Kidney (tissue), 14 donors: ENCODE results near the gene GNA14. TPM values are rescaled to one million over a fixed set of nuclear protein-coding genes. Genes with fewer than 3 reads are reported as not detected.

Experiments used
- DNase-seq, 5 donors: peaks; one replicate each; pipeline ENCODE4 v3.0.0-alpha.2; 2013 to 2020
- FAIRE-seq: peaks from 2 replicates; lab custom pipeline; 2012; peaks lifted over from hg19 to GRCh38; lab: Jason Lieb, UNC
- H3K27ac ChIP-seq, 2 donors: one replicate each; pipeline ENCODE4 v1.7.0; 2013; ENCODE audit warnings: low read depth in 2 of 2, low read length in 2 of 2, inconsistent platforms in 1 of 2
- H3K27me3 ChIP-seq: one replicate; pipeline ENCODE4 v1.7.1; 2013; ENCODE audit warnings: low read length, inconsistent platforms; ENCODE audit not compliant: control insufficient read depth, insufficient read depth
- H3K36me3 ChIP-seq, 3 donors: one replicate each; pipeline versions ENCODE4 v1.7.0 to v1.7.1; 2013; ENCODE audit warnings: low read length in 3 of 3, control low read depth in 1 of 3, inconsistent platforms in 1 of 3; ENCODE audit not compliant: insufficient read depth in 3 of 3, control insufficient read depth in 2 of 3
- H3K4me1 ChIP-seq, 3 donors: one replicate each; pipeline versions ENCODE4 v1.7.0 to v1.7.1; 2013; ENCODE audit warnings: low read length in 3 of 3, inconsistent platforms in 1 of 3, low read depth in 1 of 3; ENCODE audit not compliant: control insufficient read depth in 2 of 3, insufficient read depth in 2 of 3
- H3K4me3 ChIP-seq, 3 donors: one replicate each; pipeline versions ENCODE4 v1.7.0 to v1.8.1; 2013; ENCODE audit warnings: low read length in 3 of 3, control low read depth in 1 of 3, inconsistent platforms in 1 of 3
- H3K9ac ChIP-seq, 3 donors: one replicate each; pipeline versions ENCODE4 v1.7.0 to v1.7.1; 2013; ENCODE audit warnings: low read length in 3 of 3, control low read depth in 1 of 3, inconsistent platforms in 1 of 3
- H3K9me3 ChIP-seq, 3 donors: one replicate each; pipeline versions ENCODE4 v1.7.0 to v1.7.1; 2013; ENCODE audit warnings: low read length in 3 of 3, control low read depth in 1 of 3, inconsistent platforms in 1 of 3; ENCODE audit not compliant: control insufficient read depth in 2 of 3, insufficient read depth in 1 of 3
- intact Hi-C: fragments of 100-400 bp; cut with DNase I; formaldehyde crosslinking; loops from one replicate; pipeline ENCODE4 v1.11.1; 2022
- polyA plus RNA-seq: library from polyadenylated mRNA; stranded (reverse); fragments of 350-450 nt; fragmentation: Illumina TruSeq; extraction: RNeasy Lipid Tissue Mini Kit (QIAGEN cat#74804); gene quantifications from one replicate; pipeline ENCODE4 v1.2.3, GENCODE V29; 2014; ENCODE audit warnings: low read depth, low replicate concordance; ENCODE audit not compliant: insufficient read depth
- total RNA-seq: library from RNA; stranded (reverse); fragmentation: NEBNext Ultra II Directional; extraction: Animal tissue kit (Norgen Biotek cat#: 25700); gene quantifications from one replicate; pipeline ENCODE4 v1.2.1, GENCODE V29; 2021
- TF ChIP-seq, protein P1 (sequence below): IDR thresholded peaks from 3 replicates; pipeline ENCODE4 v1.5.1; 2012; ENCODE audit warnings: mild to moderate bottlenecking, moderate library complexity, borderline replicate concordance; ENCODE audit not compliant: insufficient read depth; ENCODE audit errors: extremely low read depth
- donor health status: control.
- donor health status: control.
- donor health status: control.
- donor health status: control.
- donor health status: control.
- donor health status: DM: yes; HTN: yes; CAD: no.
- donor health status: Normal renal cell carcinoma (clear cell type).

The GNA14 gene
- total and polyA plus RNA-seq, 2 donors from 2014 or later, result 6.5 to 10.4 TPM

DNA sequence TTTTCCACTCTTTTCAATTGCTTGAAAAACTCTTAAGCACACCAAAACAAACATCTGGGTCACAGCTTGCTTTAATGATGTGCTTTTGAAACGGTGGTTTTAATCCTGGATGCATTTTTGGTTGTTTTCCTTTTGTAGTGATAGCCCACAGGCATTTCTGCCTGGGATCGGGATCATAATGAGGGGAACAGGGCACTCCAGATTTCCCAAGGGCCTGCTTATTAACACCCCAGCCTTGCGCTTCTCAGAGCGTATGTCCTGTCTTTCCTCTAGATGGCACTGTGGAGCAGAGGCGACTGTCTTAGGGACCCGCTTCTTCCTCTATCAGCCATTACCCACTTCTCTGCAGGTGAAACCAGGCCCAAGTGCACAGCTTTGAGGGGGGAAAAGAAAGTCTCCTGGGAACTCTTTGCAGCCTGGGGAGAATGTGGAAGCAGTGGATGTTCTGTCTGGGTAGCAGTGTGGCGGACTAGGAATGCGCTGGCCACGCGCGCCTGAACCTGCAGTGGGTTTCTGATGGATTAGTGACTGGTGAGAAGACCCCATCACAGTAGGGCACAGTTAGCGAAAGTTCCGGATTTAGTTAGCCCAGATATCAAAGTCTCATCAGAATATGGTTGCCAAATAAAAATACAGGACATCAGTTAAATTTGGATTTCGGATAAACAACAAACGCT is 190.1 kb downstream of the GNA14 start:
- TF ChIP-seq, protein P1, sequence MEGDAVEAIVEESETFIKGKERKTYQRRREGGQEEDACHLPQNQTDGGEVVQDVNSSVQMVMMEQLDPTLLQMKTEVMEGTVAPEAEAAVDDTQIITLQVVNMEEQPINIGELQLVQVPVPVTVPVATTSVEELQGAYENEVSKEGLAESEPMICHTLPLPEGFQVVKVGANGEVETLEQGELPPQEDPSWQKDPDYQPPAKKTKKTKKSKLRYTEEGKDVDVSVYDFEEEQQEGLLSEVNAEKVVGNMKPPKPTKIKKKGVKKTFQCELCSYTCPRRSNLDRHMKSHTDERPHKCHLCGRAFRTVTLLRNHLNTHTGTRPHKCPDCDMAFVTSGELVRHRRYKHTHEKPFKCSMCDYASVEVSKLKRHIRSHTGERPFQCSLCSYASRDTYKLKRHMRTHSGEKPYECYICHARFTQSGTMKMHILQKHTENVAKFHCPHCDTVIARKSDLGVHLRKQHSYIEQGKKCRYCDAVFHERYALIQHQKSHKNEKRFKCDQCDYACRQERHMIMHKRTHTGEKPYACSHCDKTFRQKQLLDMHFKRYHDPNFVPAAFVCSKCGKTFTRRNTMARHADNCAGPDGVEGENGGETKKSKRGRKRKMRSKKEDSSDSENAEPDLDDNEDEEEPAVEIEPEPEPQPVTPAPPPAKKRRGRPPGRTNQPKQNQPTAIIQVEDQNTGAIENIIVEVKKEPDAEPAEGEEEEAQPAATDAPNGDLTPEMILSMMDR, result peak; percentile 86
- H3K36me3 ChIP-seq, result no peaks in the 10 kb centered on the region
- no peak overlapping the region for H3K9ac ChIP-seq
- no peaks in the 10 kb centered on the region for H3K27me3 ChIP-seq
- FAIRE-seq (no peak), DNase-seq (peak in 3 of 5 donors; percentile 61 to 89 (median 77))
- H3K4me1 ChIP-seq, result peaks cover 4 to 6% (median 4%) of the 10 kb centered on the region in 3 donors
- no peak overlapping the region for H3K4me3 ChIP-seq
- intact Hi-C loops, result loop anchor here (10.0 kb wide), 2 partner anchors 187 to 277 kb away; partner anchors contain the start of gene GNA14
- no peaks in the 10 kb centered on the region for H3K9me3 ChIP-seq
- H3K27ac ChIP-seq, result no peak overlapping the region

DNA sequence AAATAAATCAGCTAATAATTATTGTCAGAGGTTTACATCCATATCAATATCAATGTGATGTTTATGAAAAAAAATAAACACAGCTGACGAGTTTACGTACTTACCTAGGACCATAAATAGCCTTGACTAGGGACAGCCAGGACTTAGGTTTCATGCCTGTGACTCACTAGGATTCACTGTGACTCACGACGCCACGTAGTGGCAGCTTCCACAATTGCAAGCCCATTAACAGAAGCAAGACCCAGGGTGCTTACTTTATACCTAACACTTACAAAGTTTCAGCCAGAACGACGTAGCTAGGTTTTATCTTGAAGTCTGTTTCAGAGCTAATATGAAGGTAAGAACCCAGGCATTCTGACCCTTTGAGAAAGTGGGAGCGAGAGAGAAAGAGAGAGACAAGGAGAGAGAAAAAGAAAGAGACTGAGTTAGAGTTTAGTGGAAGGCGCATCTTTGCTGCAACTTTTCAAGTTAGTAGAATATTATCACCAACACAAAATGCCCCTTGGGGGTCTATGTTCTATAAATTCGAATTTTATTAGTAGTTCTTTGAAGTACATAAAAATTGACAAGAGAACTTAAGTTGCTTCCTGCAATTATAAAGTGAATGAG is 191.2 kb downstream of the GNA14 start:
- peaks cover 1 to 6% (median 4%) of the 10 kb centered on the region in 3 donors for H3K4me1 ChIP-seq
- peak; percentile 72 for FAIRE-seq
- H3K9ac ChIP-seq, result no peak overlapping the region
- intact Hi-C loops, result loop anchor here (10.0 kb wide), 2 partner anchors 188 to 278 kb away; partner anchors contain the start of gene GNA14
- no peaks in the 10 kb centered on the region for H3K36me3 ChIP-seq
- H3K4me3 ChIP-seq, result no peak overlapping the region
- H3K27me3 ChIP-seq, result no peaks in the 10 kb centered on the region
- TF ChIP-seq, protein P1, result peak; percentile 89
- H3K27ac ChIP-seq, result no peak overlapping the region
- H3K9me3 ChIP-seq, result no peaks in the 10 kb centered on the region
- DNase-seq, result peak; percentile 84 to 93 (median 85)

DNA sequence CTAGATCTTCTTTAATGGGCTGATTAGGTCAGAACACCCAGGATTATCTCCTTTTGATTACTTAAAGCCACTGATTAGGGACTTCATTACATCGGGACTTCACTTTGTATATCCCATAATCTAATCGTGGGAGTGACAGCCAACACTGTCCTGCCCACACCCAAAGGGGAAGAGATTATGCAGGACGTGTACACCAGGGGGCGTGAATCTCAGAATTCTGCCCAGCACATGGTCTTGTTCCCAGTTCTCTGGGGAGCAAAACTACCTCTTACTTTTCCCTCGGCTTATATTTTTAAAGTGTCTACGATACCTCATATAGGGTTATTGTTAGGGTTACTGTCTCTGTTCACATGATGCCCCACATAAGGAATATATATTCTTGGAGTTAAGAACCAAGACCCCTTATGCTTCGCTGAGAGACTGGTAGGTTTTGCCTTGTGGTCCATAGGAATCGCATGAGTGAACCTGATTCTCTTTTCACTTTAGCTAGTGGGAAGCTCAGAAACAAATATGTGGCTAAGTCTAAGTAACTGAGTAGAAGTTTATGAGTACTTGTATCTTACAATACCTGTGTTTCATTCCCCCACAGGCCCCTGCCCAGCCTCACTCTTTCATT is 192.7 kb downstream of the GNA14 start:
- FAIRE-seq (no peak), DNase-seq (no peak)
- Histone ChIP-seq H3K9ac (no peak overlapping the region), H3K27ac (no peak overlapping the region), H3K9me3 (no peaks in the 10 kb centered on the region), H3K27me3 (no peaks in the 10 kb centered on the region), H3K4me3 (no peak overlapping the region), H3K36me3 (no peaks in the 10 kb centered on the region), H3K4me1 (peaks cover 0 to 6% (median 4%) of the 10 kb centered on the region in 3 donors)
- intact Hi-C loops, result loop anchor here (10.0 kb wide), 2 partner anchors 189 to 279 kb away; partner anchors contain the start of gene GNA14
- TF ChIP-seq, protein P1, result peak; percentile 46
